Sigmoid colon (tissue), 7 donors: ENCODE results near the gene ZRANB1. TPM values are rescaled to one million over a fixed set of nuclear protein-coding genes. Genes with fewer than 3 reads are reported as not detected.
A peak's percentile ranks its signal among the peaks of the same experiment; 100 is the strongest.

Experiments
- DNase-seq: peaks from one replicate; pipeline ENCODE4 v3.0.0-alpha.2; 2019
- H3K27ac ChIP-seq, 4 donors: fragments of 200-600 bp; sonication (generic); one replicate each; pipeline ENCODE4 v1.5.1; 2016 to 2019; ENCODE audit warnings: mild to moderate bottlenecking in 1 of 4
- H3K27me3 ChIP-seq, 3 donors: fragments of 200-600 bp; sonication (generic); one replicate each; pipeline ENCODE4 v1.5.1; 2019; ENCODE audit warnings: mild to moderate bottlenecking in 1 of 3
- H3K36me3 ChIP-seq, 4 donors: fragments of 200-600 bp; sonication (generic); one replicate each; pipeline ENCODE4 v1.5.1; 2016 to 2019
- H3K4me1 ChIP-seq, 4 donors: fragments of 200-600 bp; sonication (generic); one replicate each; pipeline ENCODE4 v1.5.1; 2017 to 2019
- H3K4me3 ChIP-seq, 4 donors: fragments of 200-600 bp; sonication (generic); one replicate each; pipeline ENCODE4 v1.5.1; 2017 to 2019; ENCODE audit warnings: mild to moderate bottlenecking in 2 of 4, moderate library complexity in 1 of 4
- H3K9me3 ChIP-seq, 4 donors: fragments of 200-600 bp in 3 of 4; sonication (generic) in 3 of 4; one replicate each; pipeline versions ENCODE4 v1.5.1 to v1.6.1; 2013 to 2019
- CTCF ChIP-seq, 4 experiments: fragments of 450-650 bp in 3 of 4; fragments of 200-600 bp in 1 of 4; IDR thresholded peaks; one replicate each; pipeline ENCODE4 v1.5.1; 2016 to 2019; ENCODE audit warnings: antibody characterized with exemption in 4 of 4, mild to moderate bottlenecking in 3 of 4, moderate library complexity in 2 of 4
- EP300 ChIP-seq, 4 donors: sonication (generic); formaldehyde crosslinking; IDR thresholded peaks; one replicate each; pipeline ENCODE4 v1.6.1; 2017; ENCODE audit warnings: antibody characterized with exemption in 4 of 4
- POLR2A ChIP-seq, 2 donors: fragments of 450-650 bp; IDR thresholded peaks; one replicate each; pipeline ENCODE4 v1.6.1; 2016; ENCODE audit warnings: antibody characterized with exemption in 2 of 2, mild to moderate bottlenecking in 2 of 2, moderate library complexity in 2 of 2
- POLR2AphosphoS5 ChIP-seq, 4 donors: sonication (generic); formaldehyde crosslinking; IDR thresholded peaks; one replicate each; pipeline ENCODE4 v1.6.1; 2017; ENCODE audit warnings: antibody characterized with exemption in 4 of 4
- WGBS, 2 donors: extraction: QIAGEN DNeasy Blood & Tissue Kit; methylation state at CpG; one replicate each; pipeline ENCODE4 v1.1.7; 2013; 5-methylcytosine and 5-hydroxymethylcytosine counted together
- intact Hi-C: fragments of 100-400 bp; cut with DNase I; formaldehyde crosslinking; loops from one replicate; pipeline ENCODE4 v1.15.1; 2023
- polyA plus RNA-seq, 3 donors: library from polyadenylated mRNA; stranded (reverse); fragments of 200-250 nt; gene quantifications; one replicate each; pipeline ENCODE4 v1.2.3, GENCODE V29; 2013
- total RNA-seq, 4 donors: library from RNA; depleted of rRNA; stranded (reverse); fragments of >200 nt; gene quantifications; one replicate each; pipeline ENCODE4 v1.1.0, GENCODE V29; 2016
- donor health status: healthy with polysubstance abuse.
- donor health status: Bipolar disorder and iron deficiency.
- donor health status: healthy.

The ZRANB1 gene
- total and polyA plus RNA-seq, 7 donors: 6.7 to 49.0 (median 38.0) TPM

- Histone ChIP-seq H3K9me3 (no peaks in the 10 kb centered on the region), H3K4me3 (no peak overlapping the region), H3K27ac (no peak overlapping the region), H3K4me1 (peaks cover 0 to 10% (median 2%) of the 10 kb centered on the region in 4 donors), H3K27me3 (no peaks in the 10 kb centered on the region), H3K36me3 (peaks cover 27 to 93% (median 38%) of the 10 kb centered on the region in 4 donors)
- intact Hi-C loops: loop anchor here (5.0 kb wide), 1 partner anchor 166 kb away; no protein-coding TSS in a partner anchor
- 81 to 85% methylated on average over 14 of the region's 14 CpGs for WGBS, 2 donors
- no peak for DNase-seq
- TF ChIP-seq POLR2A (IDR thresholded peaks at IDR 0.05) (no peak), POLR2AphosphoS5 (IDR thresholded peaks at IDR 0.05) (peak in 1 of 4 donors; percentile 3), EP300 (IDR thresholded peaks at IDR 0.05) (no peak), CTCF (IDR thresholded peaks at IDR 0.05) (no peak)
Measured at GRCh38 chr10:124990671-124991625, 49.0 kb downstream of the ZRANB1 start.

- Histone ChIP-seq H3K27me3 (no peaks in the 10 kb centered on the region), H3K4me3 (no peak overlapping the region), H3K9me3 (no peaks in the 10 kb centered on the region), H3K36me3 (peaks cover 32 to 93% (median 46%) of the 10 kb centered on the region in 4 donors), H3K27ac (peak overlapping the region in 2 of 4 donors; percentile 37 to 53), H3K4me1 (peaks cover 0 to 10% (median 2%) of the 10 kb centered on the region in 4 donors)
- no peak for DNase-seq
- 94 to 96% methylated on average over 4 of the region's 4 CpGs for WGBS, 2 donors
- no peak for TF ChIP-seq POLR2A (IDR thresholded peaks at IDR 0.05)
- no peak for TF ChIP-seq POLR2AphosphoS5 (IDR thresholded peaks at IDR 0.05)
- no peak for TF ChIP-seq CTCF (IDR thresholded peaks at IDR 0.05)
- TF ChIP-seq EP300 (IDR thresholded peaks at IDR 0.05): no peak
- intact Hi-C loops: loop anchor here (2.0 to 5.0 kb wide), 2 partner anchors 69 to 165 kb away; no protein-coding TSS in a partner anchor
Measured at GRCh38 chr10:124991835-124992234, 49.9 kb downstream of the ZRANB1 start.

- intact Hi-C loops: loop anchor here (2.0 to 5.0 kb wide), 2 partner anchors 68 to 165 kb away; no protein-coding TSS in a partner anchor
- H3K27me3 ChIP-seq: no peaks in the 10 kb centered on the region
- peaks cover 41 to 95% (median 55%) of the 10 kb centered on the region in 4 donors for H3K36me3 ChIP-seq
- DNase-seq: peak; percentile 88
- peak overlapping the region in 3 of 4 donors; percentile 11 to 53 (median 37) for H3K27ac ChIP-seq
- no peak for TF ChIP-seq POLR2A (IDR thresholded peaks at IDR 0.05)
- peak in 2 of 4 donors; percentile 62 to 63 for TF ChIP-seq POLR2AphosphoS5 (IDR thresholded peaks at IDR 0.05)
- peak; percentile 46 to 85 (median 74) for TF ChIP-seq CTCF (IDR thresholded peaks at IDR 0.05)
- TF ChIP-seq EP300 (IDR thresholded peaks at IDR 0.05): no peak
- H3K9me3 ChIP-seq: no peaks in the 10 kb centered on the region
- H3K4me3 ChIP-seq: no peak overlapping the region
- 71 to 78% methylated on average over 20 of the region's 20 CpGs for WGBS, 2 donors
- peaks cover 0 to 10% (median 2%) of the 10 kb centered on the region in 4 donors for H3K4me1 ChIP-seq
Measured at GRCh38 chr10:124992462-124993344, 50.8 kb downstream of the ZRANB1 start.

- TF ChIP-seq EP300 (IDR thresholded peaks at IDR 0.05) (no peak), POLR2A (IDR thresholded peaks at IDR 0.05) (no peak), POLR2AphosphoS5 (IDR thresholded peaks at IDR 0.05) (no peak)
- intact Hi-C loops: loop anchor here (2.0 to 5.0 kb wide), 2 partner anchors 67 to 164 kb away; no protein-coding TSS in a partner anchor
- H3K36me3 ChIP-seq: peaks cover 43 to 93% (median 59%) of the 10 kb centered on the region in 4 donors
- H3K9me3 ChIP-seq: no peaks in the 10 kb centered on the region
- peaks cover 0 to 10% (median 3%) of the 10 kb centered on the region in 4 donors for H3K4me1 ChIP-seq
- H3K4me3 ChIP-seq: no peak overlapping the region
- no peaks in the 10 kb centered on the region for H3K27me3 ChIP-seq
- WGBS, 2 donors: 94 to 96% methylated on average over 4 of the region's 4 CpGs
- no peak for DNase-seq
- peak overlapping the region in 1 of 4 donors; percentile 30 for H3K27ac ChIP-seq
Measured at GRCh38 chr10:124993345-124993708, 51.4 kb downstream of the ZRANB1 start.
